Psoas muscle (tissue), 8 donors: ENCODE results near the gene SEPHS1. TPM values are rescaled to one million over a fixed set of nuclear protein-coding genes. Genes with fewer than 3 reads are reported as not detected.
A peak's percentile ranks its signal among the peaks of the same experiment; 100 is the strongest.

Source experiments
- ATAC-seq, 4 donors: fragments of 200-7000 bp; cut with Tn5 transposase; one replicate each; pipeline ENCODE4 v1.9.1; 2020; ENCODE audit warnings: moderate library complexity in 3 of 4, mild to moderate bottlenecking in 2 of 4
- DNase-seq, 2 donors: peaks; one replicate each; pipeline ENCODE4 v3.0.0-alpha.2; 2020
- H3K27ac ChIP-seq: fragments of 200-600 bp; one replicate; pipeline ENCODE4 v1.8.0; 2022
- H3K27me3 ChIP-seq, 3 donors: fragments of 200-600 bp in 1 of 3; one replicate each; pipeline versions ENCODE4 v1.6.1 to v1.8.0; 2013 to 2022; ENCODE audit warnings: low read length in 2 of 3, mild to moderate bottlenecking in 2 of 3, moderate library complexity in 1 of 3; ENCODE audit not compliant: insufficient read depth in 3 of 3
- H3K36me3 ChIP-seq, 2 donors: fragments of 200-600 bp in 1 of 2; one replicate each; pipeline versions ENCODE4 v1.6.1 to v1.8.0; 2013 to 2022; ENCODE audit warnings: low read depth in 1 of 2, mild to moderate bottlenecking in 1 of 2, moderate library complexity in 1 of 2; ENCODE audit not compliant: insufficient read depth in 1 of 2
- H3K4me1 ChIP-seq: fragments of 200-600 bp; one replicate; pipeline ENCODE4 v1.8.0; 2022
- H3K4me3 ChIP-seq: fragments of 200-600 bp; one replicate; pipeline ENCODE4 v1.8.0; 2022; ENCODE audit warnings: mild to moderate bottlenecking
- H3K9me3 ChIP-seq: fragments of 200-600 bp; one replicate; pipeline ENCODE4 v1.8.0; 2022
- CTCF ChIP-seq: fragments of 200-600 bp; IDR thresholded peaks from one replicate; pipeline ENCODE4 v1.8.0; 2022; ENCODE audit warnings: antibody characterized with exemption
- WGBS, 3 donors: extraction: QIAGEN DNeasy Blood & Tissue Kit; methylation state at CpG; one replicate each; pipeline versions ENCODE4 v1.1.6 to v1.1.7; 2013; 5-methylcytosine and 5-hydroxymethylcytosine counted together
- intact Hi-C, 2 donors: fragments of 100-400 bp; cut with DNase I; formaldehyde crosslinking; loops; one replicate each; pipeline versions ENCODE4 v1.11.0 to v1.14.2; 2022
- polyA plus RNA-seq, 3 donors: library from polyadenylated mRNA; stranded (reverse); fragments of 200-250 nt; gene quantifications; one replicate each; pipeline ENCODE4 v1.2.3, GENCODE V29; 2013
- total RNA-seq, 4 donors: library from RNA; stranded (reverse); fragmentation: NEBNext Ultra II Directional in 2 of 4; extraction: Animal tissue kit (Norgen Biotek cat#: 25700) in 2 of 4; gene quantifications; one replicate each; pipeline versions ENCODE4 v1.2.1 to v1.2.4, GENCODE V29; 2021 to 2023
- donor health status: healthy with polysubstance abuse.
- donor health status: DM: no; HTN: no; CAD: no; lungs with moderate emphysema.
- donor health status: Bipolar disorder and iron deficiency.
- donor health status: healthy.
- donor health status: DM: yes; HTN: yes; CAD: no.
- donor health status: DM: no; HTN: no; CAD: no.
- donor health status: DM: no; HTN: no; CAD: no.
- donor health status: DM: yes; HTN: yes; CAD: no.

The SEPHS1 gene
- total and polyA plus RNA-seq, 7 donors, result 25.1 to 61.0 (median 27.1) TPM

GRCh38 chr10:13349463-13350274 lies 1.6 kb upstream of the SEPHS1 start:
- no peak for TF ChIP-seq CTCF
- DNase-seq, result peak; percentile 53 to 62
- H3K9me3 ChIP-seq, result no peaks in the 10 kb centered on the region
- H3K4me1 ChIP-seq, result peaks cover 15% of the 10 kb centered on the region
- H3K4me3 ChIP-seq, result peak overlapping the region; percentile 90
- peaks cover 0 to 4% (median 2%) of the 10 kb centered on the region in 3 donors for H3K27me3 ChIP-seq
- H3K36me3 ChIP-seq, result no peaks in the 10 kb centered on the region
- H3K27ac ChIP-seq, result peak overlapping the region; percentile 94
- intact Hi-C loops, result loop anchor here (5.0 to 10.0 kb wide), 2 partner anchors 47 to 175 kb away; partner anchors contain the start of genes BEND7 (in 1 of the 2) and PHYH (in 1 of the 2)
- 0 to 2% (median 1%) methylated on average over 25 of the region's 25 CpGs for WGBS, 3 donors
- ATAC-seq, result no peak

DNA sequence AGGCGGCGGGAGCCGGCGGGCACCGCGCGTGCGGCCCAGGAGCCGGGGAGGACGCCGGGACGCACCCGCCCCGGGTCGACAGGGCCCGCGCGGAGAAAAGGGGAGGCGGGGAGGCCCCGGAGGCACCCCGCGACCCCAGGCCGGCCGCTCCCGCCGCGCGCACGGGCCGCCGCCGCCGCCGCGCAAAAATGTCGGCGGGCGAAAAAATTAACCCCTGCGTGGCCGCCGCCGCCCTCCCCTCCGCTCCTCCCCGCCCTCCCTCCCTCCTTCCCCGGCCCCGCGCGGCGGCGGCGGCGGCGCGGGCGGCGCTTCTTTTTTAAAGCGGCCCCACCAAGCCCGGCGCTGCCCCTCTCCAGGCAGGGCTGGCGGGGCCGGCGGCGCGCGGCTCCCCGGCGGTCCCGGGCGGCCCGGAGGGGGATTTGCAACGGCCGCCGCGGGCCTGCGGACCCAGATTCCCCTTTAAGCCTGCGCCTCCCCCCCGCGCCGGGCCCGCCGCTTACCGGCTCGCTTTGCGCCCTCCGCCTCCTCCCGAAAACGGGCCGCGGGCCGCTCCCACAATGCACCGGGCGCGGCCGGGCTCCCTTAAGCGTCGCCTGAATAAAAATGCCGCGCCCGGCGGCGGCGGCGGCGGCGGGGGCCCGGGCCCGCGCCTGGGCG lies 465 bp downstream of the SEPHS1 start:
- no peaks in the 10 kb centered on the region for H3K9me3 ChIP-seq
- no peak for TF ChIP-seq CTCF
- DNase-seq, result peak; percentile 92 to 94
- peak overlapping the region; percentile 90 for H3K4me3 ChIP-seq
- ATAC-seq, result peak; percentile 81 to 85 (median 84)
- WGBS, 3 donors, result 0% methylated on average over 17 to 108 of the region's 109 CpGs
- intact Hi-C loops, result loop anchor here in 1 of 2 donors (5.0 kb wide), 1 partner anchor 45 kb away; the partner anchor contains the start of gene PHYH
- H3K4me1 ChIP-seq, result peaks cover 18% of the 10 kb centered on the region
- peak overlapping the region; percentile 94 for H3K27ac ChIP-seq
- no peaks in the 10 kb centered on the region for H3K36me3 ChIP-seq
- peaks cover 0 to 2% (median 0%) of the 10 kb centered on the region in 3 donors for H3K27me3 ChIP-seq

GRCh38 chr10:13347043-13347499 lies 1.0 kb downstream of the SEPHS1 start:
- TF ChIP-seq CTCF, result no peak
- peak; percentile 39 to 61 for DNase-seq
- peaks cover 18% of the 10 kb centered on the region for H3K4me1 ChIP-seq
- no peaks in the 10 kb centered on the region for H3K9me3 ChIP-seq
- WGBS, 3 donors, result 0 to 1% (median 1%) methylated on average over 41 to 47 of the region's 47 CpGs
- ATAC-seq, result peak; percentile 9 to 37 (median 32)
- peak overlapping the region; percentile 90 for H3K4me3 ChIP-seq
- H3K27me3 ChIP-seq, result peaks cover 0 to under 1% (median 0%) of the 10 kb centered on the region in 3 donors
- intact Hi-C loops, result loop anchor here in 1 of 2 donors (5.0 kb wide), 1 partner anchor 45 kb away; the partner anchor contains the start of gene PHYH
- no peaks in the 10 kb centered on the region for H3K36me3 ChIP-seq
- peak overlapping the region; percentile 94 for H3K27ac ChIP-seq

DNA sequence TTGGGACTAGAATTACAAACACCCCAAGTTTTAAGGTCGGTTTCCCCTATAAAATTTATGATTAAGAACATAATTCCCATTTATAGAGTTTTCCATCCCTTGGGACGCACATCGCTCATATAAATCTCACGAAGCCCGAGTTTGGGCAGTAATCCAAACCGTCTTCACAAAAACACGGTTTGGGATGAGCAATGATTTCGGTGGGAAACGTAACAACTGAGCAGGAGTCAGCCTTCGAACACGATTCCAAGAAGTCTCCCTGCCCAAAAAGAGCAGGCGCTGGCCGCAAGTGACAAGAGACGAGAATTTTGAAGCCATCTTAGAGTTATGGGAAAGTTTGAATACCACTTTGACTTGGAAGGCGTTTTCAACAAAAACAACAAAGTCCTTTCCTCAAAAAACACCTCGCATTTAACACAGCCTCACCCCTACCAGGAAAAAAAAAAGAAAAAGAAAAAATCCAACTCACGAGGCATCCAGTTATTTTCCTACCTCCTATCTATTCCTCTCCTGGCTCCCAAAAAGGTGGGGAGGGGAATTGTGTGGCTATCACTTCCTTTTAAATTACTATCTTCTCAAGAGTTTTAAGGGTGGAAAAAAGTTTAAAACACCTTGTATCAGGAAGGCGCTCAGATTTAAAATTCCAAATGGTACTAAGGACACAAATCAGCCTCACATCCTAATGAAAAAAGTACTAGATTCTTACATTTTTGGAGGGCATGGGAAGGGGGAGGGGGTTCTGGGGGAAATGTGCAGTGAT lies 1.6 kb downstream of the SEPHS1 start:
- intact Hi-C loops, result loop anchor here in 1 of 2 donors (5.0 kb wide), 1 partner anchor 44 kb away; the partner anchor contains the start of gene PHYH
- peak in 1 of 2 donors; percentile 21 for DNase-seq
- no peaks in the 10 kb centered on the region for H3K27me3 ChIP-seq
- WGBS, 3 donors, result 3 to 6% (median 4%) methylated on average over 18 of the region's 18 CpGs
- peak overlapping the region; percentile 90 for H3K4me3 ChIP-seq
- no peak for TF ChIP-seq CTCF
- H3K27ac ChIP-seq, result peak overlapping the region; percentile 94
- ATAC-seq, result no peak
- H3K4me1 ChIP-seq, result peaks cover 18% of the 10 kb centered on the region
- no peaks in the 10 kb centered on the region for H3K36me3 ChIP-seq
- no peaks in the 10 kb centered on the region for H3K9me3 ChIP-seq
